GM12864 (cell line): ENCODE results near the gene DBX1.

Experiments
- DNase-seq: peaks from one replicate; pipeline ENCODE4 v3.0.0-alpha.2; 2011; ENCODE audit warnings: low read depth
- H3K4me3 ChIP-seq: 2 replicates; pipeline ENCODE4 v1.5.1; 2011; ENCODE audit warnings: mild to moderate bottlenecking, low read depth, low read length, control low read depth
- CTCF ChIP-seq: IDR thresholded peaks from 2 replicates; pipeline ENCODE4 v1.5.1; 2011; ENCODE audit warnings: low read depth, mild to moderate bottlenecking, moderate library complexity, low read length, control low read depth, inconsistent platforms; ENCODE audit errors: missing control alignments

DBX1 gene, protein sequence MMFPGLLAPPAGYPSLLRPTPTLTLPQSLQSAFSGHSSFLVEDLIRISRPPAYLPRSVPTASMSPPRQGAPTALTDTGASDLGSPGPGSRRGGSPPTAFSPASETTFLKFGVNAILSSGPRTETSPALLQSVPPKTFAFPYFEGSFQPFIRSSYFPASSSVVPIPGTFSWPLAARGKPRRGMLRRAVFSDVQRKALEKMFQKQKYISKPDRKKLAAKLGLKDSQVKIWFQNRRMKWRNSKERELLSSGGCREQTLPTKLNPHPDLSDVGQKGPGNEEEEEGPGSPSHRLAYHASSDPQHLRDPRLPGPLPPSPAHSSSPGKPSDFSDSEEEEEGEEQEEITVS

GRCh38 chr11:20160425-20161229 lies at the start of gene DBX1:
Gene DBX1, minus strand, starts transcription at chr11:20160475. Its CDS starts 151 bp downstream, at chr11:20160324.
- no peak for TF ChIP-seq CTCF
- DNase-seq: no peak
- H3K4me3 ChIP-seq: no peak within 1 kb of the TSS

DNA sequence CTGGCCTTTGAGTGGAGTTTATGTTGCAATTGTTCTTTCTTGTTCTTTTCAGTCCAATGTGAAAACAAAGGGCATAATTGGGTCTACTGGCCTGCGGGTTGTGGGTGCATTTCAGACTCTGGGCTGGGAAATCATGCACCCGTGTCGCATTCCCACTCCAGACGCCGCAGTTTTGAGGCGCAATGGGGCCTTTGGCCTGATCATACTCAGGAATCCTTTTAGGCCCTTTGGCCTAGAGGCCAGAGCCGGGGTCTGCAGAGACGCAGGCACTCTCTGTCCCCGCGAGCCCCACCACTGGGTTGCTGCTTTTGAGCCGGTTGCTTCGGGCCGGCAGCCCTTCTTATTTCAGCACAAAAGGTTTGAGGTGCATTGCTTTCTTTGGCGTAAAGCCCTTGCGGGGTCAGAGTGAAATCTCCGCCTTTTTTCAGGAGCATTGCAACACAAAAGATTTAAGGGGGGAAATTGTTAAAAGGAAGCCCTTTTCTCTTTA lies 48.4 kb upstream of the DBX1 start:
- no peak overlapping the region for H3K4me3 ChIP-seq
- DNase-seq: no peak
- no peak for TF ChIP-seq CTCF

- no peak overlapping the region for H3K4me3 ChIP-seq
- no peak for TF ChIP-seq CTCF
- DNase-seq: no peak
Measured at GRCh38 chr11:20207781-20208621, 47.7 kb upstream of the DBX1 start.

- no peak for TF ChIP-seq CTCF
- no peak for DNase-seq
- H3K4me3 ChIP-seq: no peak overlapping the region
Measured at GRCh38 chr11:20205807-20206206, 45.5 kb upstream of the DBX1 start.

GRCh38 chr11:20204681-20205080 lies 44.4 kb upstream of the DBX1 start:
- TF ChIP-seq CTCF: no peak
- no peak for DNase-seq
- H3K4me3 ChIP-seq: no peak overlapping the region

DNA sequence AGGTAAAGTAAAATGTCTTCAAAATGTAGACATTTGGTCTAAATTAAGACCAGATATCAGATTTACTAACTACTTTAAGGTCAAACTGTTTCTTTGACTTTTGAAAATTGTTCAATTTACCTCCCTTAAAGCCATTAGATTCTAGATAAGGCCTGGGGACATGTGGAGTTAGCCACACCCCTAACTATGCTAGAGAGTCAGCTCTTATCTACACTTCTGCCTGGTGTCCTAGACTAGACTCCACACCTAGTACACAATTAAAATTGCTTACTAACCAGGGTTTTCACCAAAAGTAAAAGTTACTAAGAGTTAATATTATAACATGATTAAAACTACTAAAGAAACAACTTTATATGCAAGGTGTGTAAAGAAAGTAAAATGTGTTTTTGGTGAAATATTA lies 43.6 kb upstream of the DBX1 start:
- TF ChIP-seq CTCF: no peak

More for the DNA sequence above, 43.6 kb upstream of the DBX1 start:
- no peak for DNase-seq
- H3K4me3 ChIP-seq: no peak overlapping the region
